CD4-positive, alpha-beta T cell (primary cell): ENCODE data around the gene PHOSPHO1. TPM values are rescaled to one million over a fixed set of nuclear protein-coding genes. Genes with fewer than 3 reads are reported as not detected.

Source experiments
- ATAC-seq: fragments of 200-7000 bp; cut with Tn5 transposase; one replicate; pipeline ENCODE4 v1.10.0; 2022; ENCODE audit warnings: mild to moderate bottlenecking; ENCODE audit not compliant: poor library complexity
- CTCF ChIA-PET: fragments of 350-600 bp; sonication (Branson Sonifier 250); formaldehyde crosslinking; loops from one replicate; lab custom pipeline; 2021; ENCODE audit warnings: antibody characterized with exemption, inconsistent platforms; lab: Charles Lee
- POLR2A ChIA-PET: fragments of 350-600 bp; sonication (Branson Sonifier 250); formaldehyde crosslinking; loops from one replicate; lab custom pipeline; 2021; ENCODE audit warnings: antibody characterized with exemption, inconsistent platforms; lab: Charles Lee
- DNase-seq, 14 experiments: peaks; one replicate each; pipeline ENCODE4 v3.0.0-alpha.2; 2013 to 2020; ENCODE audit warnings: mixed read lengths in 2 of 14
- H3K27ac ChIP-seq, 2 donors: one replicate each; pipeline versions ENCODE4 v1.5.1 to v1.7.0; 2013; ENCODE audit warnings: low read length in 2 of 2, low read depth in 1 of 2, mild to moderate bottlenecking in 1 of 2
- H3K27me3 ChIP-seq, 2 experiments: 1 replicate in 1 of 2; 2 replicates in 1 of 2; pipeline versions ENCODE4 v1.6.1 to v1.7.0; 2013; ENCODE audit warnings: low read length in 2 of 2, control low read depth in 1 of 2, mild to moderate bottlenecking in 1 of 2, moderate library complexity in 1 of 2; ENCODE audit not compliant: insufficient read depth in 2 of 2, control insufficient read depth in 1 of 2
- H3K36me3 ChIP-seq: one replicate; pipeline ENCODE4 v1.6.1; 2013; ENCODE audit warnings: low read length, control low read depth; ENCODE audit not compliant: insufficient read depth
- H3K4me1 ChIP-seq: one replicate; pipeline ENCODE4 v1.6.1; 2013; ENCODE audit warnings: low read length, control low read depth; ENCODE audit not compliant: insufficient read depth
- H3K4me3 ChIP-seq: one replicate; pipeline ENCODE4 v1.5.1; 2013; ENCODE audit warnings: mild to moderate bottlenecking, low read length, moderate library complexity
- H3K9me3 ChIP-seq, 2 experiments: 1 replicate in 1 of 2; 2 replicates in 1 of 2; pipeline versions ENCODE4 v1.6.1 to v1.7.0; 2013; ENCODE audit warnings: low read length in 2 of 2, mild to moderate bottlenecking in 2 of 2, control low read depth in 1 of 2, moderate library complexity in 1 of 2; ENCODE audit not compliant: control insufficient read depth in 1 of 2, insufficient read depth in 1 of 2
- H3K27ac Mint-ChIP-seq: one replicate; pipeline ENCODE4 v1.8.0; 2020; ENCODE audit warnings: mixed read lengths
- H3K27me3 Mint-ChIP-seq: one replicate; pipeline ENCODE4 v1.8.0; 2021; ENCODE audit warnings: mixed read lengths
- H3K36me3 Mint-ChIP-seq: one replicate; pipeline ENCODE4 v1.8.0; 2021; ENCODE audit warnings: low read depth, mixed read lengths
- H3K4me1 Mint-ChIP-seq: one replicate; pipeline ENCODE4 v1.8.0; 2021; ENCODE audit warnings: low read depth, mixed read lengths
- H3K4me3 Mint-ChIP-seq: one replicate; pipeline ENCODE4 v1.8.0; 2020; ENCODE audit warnings: mild to moderate bottlenecking, mixed read lengths
- H3K9me3 Mint-ChIP-seq: one replicate; pipeline ENCODE4 v1.8.0; 2020; ENCODE audit warnings: mixed read lengths
- intact Hi-C, 2 experiments: fragments of 100-400 bp; cut with DNase I in 1 of 2; cut with micrococcal nuclease in 1 of 2; formaldehyde crosslinking; loops; one replicate each; pipeline versions ENCODE4 v1.15.1 to v1.9.0; 2023 to 2025; cut with DNase I, micrococcal nuclease
- total RNA-seq, 174 experiments: library from RNA in 2 of 174; stranded (reverse) in 2 of 174; gene quantifications; one replicate each; pipeline ENCODE4 v1.2.3 and lab custom pipeline; 2021 to 2026
- TF ChIP-seq, protein P1 (sequence below): fragments of 200-600 bp; IDR thresholded peaks from one replicate; pipeline ENCODE4 v1.8.0; 2022; ENCODE audit warnings: antibody characterized with exemption, mild to moderate bottlenecking

The PHOSPHO1 gene
- total RNA-seq, 2 experiments from 2014 or later, result not detected

DNA sequence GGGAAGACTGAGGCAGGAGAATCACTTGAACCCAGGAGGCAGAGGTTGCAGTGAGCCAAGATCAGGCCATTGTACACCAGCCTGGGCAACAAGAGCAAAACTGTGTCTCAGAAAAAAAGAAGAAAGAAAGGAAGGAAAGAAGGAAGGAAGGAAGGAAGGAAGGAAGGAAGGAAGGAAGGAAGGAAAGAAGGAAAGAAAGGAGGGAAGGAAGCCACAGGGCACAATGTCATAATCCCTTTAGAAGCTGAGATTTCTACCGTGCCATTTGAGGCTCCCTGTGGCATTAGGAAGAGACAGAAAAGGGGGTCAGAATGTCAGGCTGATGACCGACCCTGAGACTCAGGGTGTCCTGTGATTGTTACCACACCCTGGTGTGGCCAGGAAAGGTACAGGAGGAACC lies 26.8 kb downstream of the PHOSPHO1 start:
- no peak overlapping the region for H3K4me3 ChIP-seq
- TF ChIP-seq, protein P1, sequence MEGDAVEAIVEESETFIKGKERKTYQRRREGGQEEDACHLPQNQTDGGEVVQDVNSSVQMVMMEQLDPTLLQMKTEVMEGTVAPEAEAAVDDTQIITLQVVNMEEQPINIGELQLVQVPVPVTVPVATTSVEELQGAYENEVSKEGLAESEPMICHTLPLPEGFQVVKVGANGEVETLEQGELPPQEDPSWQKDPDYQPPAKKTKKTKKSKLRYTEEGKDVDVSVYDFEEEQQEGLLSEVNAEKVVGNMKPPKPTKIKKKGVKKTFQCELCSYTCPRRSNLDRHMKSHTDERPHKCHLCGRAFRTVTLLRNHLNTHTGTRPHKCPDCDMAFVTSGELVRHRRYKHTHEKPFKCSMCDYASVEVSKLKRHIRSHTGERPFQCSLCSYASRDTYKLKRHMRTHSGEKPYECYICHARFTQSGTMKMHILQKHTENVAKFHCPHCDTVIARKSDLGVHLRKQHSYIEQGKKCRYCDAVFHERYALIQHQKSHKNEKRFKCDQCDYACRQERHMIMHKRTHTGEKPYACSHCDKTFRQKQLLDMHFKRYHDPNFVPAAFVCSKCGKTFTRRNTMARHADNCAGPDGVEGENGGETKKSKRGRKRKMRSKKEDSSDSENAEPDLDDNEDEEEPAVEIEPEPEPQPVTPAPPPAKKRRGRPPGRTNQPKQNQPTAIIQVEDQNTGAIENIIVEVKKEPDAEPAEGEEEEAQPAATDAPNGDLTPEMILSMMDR, result no peak
- POLR2A ChIA-PET, result interaction anchor here (2.2 kb wide), 1 partner anchor 12 kb away, joined by 12 read pairs; no protein-coding TSS in a partner anchor
- DNase-seq, result no peak
- Mint-ChIP-seq H3K9me3 (no peaks in the 10 kb centered on the region), H3K36me3 (no peaks in the 10 kb centered on the region), H3K27ac (no peak overlapping the region), H3K4me1 (peaks cover 8% of the 10 kb centered on the region), H3K27me3 (no peaks in the 10 kb centered on the region), H3K4me3 (no peak overlapping the region)
- CTCF ChIA-PET, result no interaction called here
- H3K36me3 ChIP-seq, result peaks cover 3% of the 10 kb centered on the region
- no peaks in the 10 kb centered on the region for H3K27me3 ChIP-seq
- no peak overlapping the region for H3K27ac ChIP-seq
- ATAC-seq, result no peak
- H3K4me1 ChIP-seq, result peaks cover 19% of the 10 kb centered on the region
- intact Hi-C loops, result no loop called here
- no peaks in the 10 kb centered on the region for H3K9me3 ChIP-seq

GRCh38 chr17:49201481-49201927 lies 29.1 kb downstream of the PHOSPHO1 start:
- TF ChIP-seq, protein P1, result no peak
- Mint-ChIP-seq H3K4me3 (no peak overlapping the region), H3K9me3 (no peaks in the 10 kb centered on the region), H3K27ac (no peak overlapping the region), H3K27me3 (no peaks in the 10 kb centered on the region), H3K36me3 (no peaks in the 10 kb centered on the region), H3K4me1 (no peaks in the 10 kb centered on the region)
- H3K9me3 ChIP-seq, result no peaks in the 10 kb centered on the region
- CTCF ChIA-PET, result no interaction called here
- H3K36me3 ChIP-seq, result peaks cover 2% of the 10 kb centered on the region
- intact Hi-C loops, result no loop called here
- H3K27me3 ChIP-seq, result no peaks in the 10 kb centered on the region
- no peak for DNase-seq
- no peak overlapping the region for H3K4me3 ChIP-seq
- no peak for ATAC-seq
- no peak overlapping the region for H3K27ac ChIP-seq
- peaks cover 3% of the 10 kb centered on the region for H3K4me1 ChIP-seq
- POLR2A ChIA-PET, result interaction anchor here (0.6 to 1.5 kb wide), 3 partner anchors 9 to 20 kb away, joined by 3 to 6 read pairs (median 4); no protein-coding TSS in a partner anchor

DNA sequence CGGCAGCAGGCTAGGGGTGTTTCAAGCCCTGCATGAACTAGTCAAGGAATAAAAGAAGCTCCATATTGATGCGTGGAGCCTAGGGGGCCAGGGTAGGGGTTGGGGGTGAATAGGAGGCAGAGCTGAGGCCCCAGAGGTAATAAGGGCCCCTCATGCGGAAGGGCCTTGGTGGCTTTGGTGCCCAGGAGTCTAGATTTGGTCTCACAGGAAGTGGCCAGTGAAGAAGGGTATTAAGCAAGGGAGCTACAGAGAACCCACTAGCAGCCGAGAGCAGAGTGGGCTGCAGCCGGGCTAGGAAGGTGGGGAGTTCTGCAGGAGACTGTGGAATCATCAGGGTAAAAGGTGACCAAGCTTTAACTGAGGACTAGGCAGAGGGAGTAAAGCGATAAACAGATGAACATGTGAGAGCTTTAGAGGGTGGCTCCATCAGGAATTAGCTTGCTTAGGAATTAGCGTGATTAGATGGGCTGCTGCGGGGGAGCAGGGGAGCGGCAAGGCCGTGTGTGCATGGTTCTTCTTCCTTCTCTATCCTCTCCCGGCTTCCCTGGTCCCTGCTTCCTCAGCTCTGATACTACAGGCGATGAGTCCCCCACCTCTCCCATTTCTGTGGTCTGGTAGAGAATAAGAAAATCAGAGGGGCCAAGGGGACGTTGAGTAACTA lies 30.0 kb downstream of the PHOSPHO1 start:
- Histone ChIP-seq H3K9me3 (no peaks in the 10 kb centered on the region), H3K27me3 (no peaks in the 10 kb centered on the region), H3K4me3 (no peak overlapping the region), H3K36me3 (no peaks in the 10 kb centered on the region), H3K27ac (no peak overlapping the region), H3K4me1 (peaks cover 3% of the 10 kb centered on the region)
- POLR2A ChIA-PET, result interaction anchor here (0.7 to 1.5 kb wide), 7 partner anchors 8 to 26 kb away, joined by 3 to 6 read pairs (median 4); partner anchors contain the start of genes ABI3 and GNGT2
- H3K36me3 Mint-ChIP-seq, result no peaks in the 10 kb centered on the region
- no peaks in the 10 kb centered on the region for H3K27me3 Mint-ChIP-seq
- no peaks in the 10 kb centered on the region for H3K9me3 Mint-ChIP-seq
- ATAC-seq (no peak), DNase-seq (no peak)
- intact Hi-C loops, result no loop called here
- CTCF ChIA-PET, result no interaction called here
- H3K4me1 Mint-ChIP-seq, result no peaks in the 10 kb centered on the region
- no peak overlapping the region for H3K4me3 Mint-ChIP-seq
- no peak overlapping the region for H3K27ac Mint-ChIP-seq
- TF ChIP-seq, protein P1, result no peak
